Prostate gland (tissue), 2 donors: ENCODE results near the gene MYO1D.

Experiments used
- CTCF ChIP-seq, 4 experiments: fragments of 200-600 bp in 2 of 4; fragments of 450-650 bp in 2 of 4; sonication (generic) in 2 of 4; IDR thresholded peaks; 1 replicate in 3 of 4; 2 replicates in 1 of 4; pipeline ENCODE4 v1.5.1; 2016 to 2019; ENCODE audit warnings: antibody characterized with exemption in 4 of 4, mild to moderate bottlenecking in 2 of 4, moderate library complexity in 2 of 4
- POLR2A ChIP-seq: fragments of 450-650 bp; IDR thresholded peaks from one replicate; pipeline ENCODE4 v1.6.1; 2016; ENCODE audit warnings: antibody characterized with exemption, mild to moderate bottlenecking

- no peak for TF ChIP-seq CTCF (IDR thresholded peaks at IDR 0.05)
- no peak for TF ChIP-seq POLR2A
Observed at GRCh38 chr17:32861981-32862380, 14.9 kb downstream of the MYO1D start.
